Erythroblast (primary cell): ENCODE data around the gene NEGR1.

Experiments
- DNase-seq, 2 experiments: peaks; one replicate each; lab custom pipeline; 2025; lab: John Stamatoyannopoulos, UW
- GATA1 ChIP-seq: IDR thresholded peaks from 2 replicates; pipeline ENCODE4 v1.6.1; 2011; ENCODE audit warnings: low read depth, mild to moderate bottlenecking, control low read depth, low read length, moderate library complexity
- POLR2A ChIP-seq: IDR thresholded peaks from 2 replicates; pipeline ENCODE4 v1.6.1; 2011; ENCODE audit warnings: mild to moderate bottlenecking, low read length

The NEGR1 gene

DNA sequence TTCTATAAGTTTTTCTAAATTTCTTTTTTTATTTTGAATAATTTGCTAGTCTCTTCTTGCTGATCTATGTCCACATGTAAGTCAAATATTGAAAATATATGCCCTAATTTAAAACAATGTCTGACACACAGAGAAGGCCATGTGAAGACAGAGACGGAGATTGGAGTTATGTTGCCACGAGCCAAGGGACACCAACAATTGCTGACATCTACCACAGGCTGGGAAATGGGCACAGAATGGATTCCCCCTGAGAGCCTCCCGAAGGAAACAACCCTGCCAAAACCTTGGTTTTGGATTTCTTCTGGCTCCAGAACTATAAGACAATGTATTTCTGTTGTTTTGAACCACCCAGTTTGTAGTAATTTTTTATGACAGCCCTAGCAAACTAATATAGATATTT is 716.5 kb downstream of the NEGR1 start:
- TF ChIP-seq POLR2A, result no peak
- TF ChIP-seq GATA1, result no peak

DNA sequence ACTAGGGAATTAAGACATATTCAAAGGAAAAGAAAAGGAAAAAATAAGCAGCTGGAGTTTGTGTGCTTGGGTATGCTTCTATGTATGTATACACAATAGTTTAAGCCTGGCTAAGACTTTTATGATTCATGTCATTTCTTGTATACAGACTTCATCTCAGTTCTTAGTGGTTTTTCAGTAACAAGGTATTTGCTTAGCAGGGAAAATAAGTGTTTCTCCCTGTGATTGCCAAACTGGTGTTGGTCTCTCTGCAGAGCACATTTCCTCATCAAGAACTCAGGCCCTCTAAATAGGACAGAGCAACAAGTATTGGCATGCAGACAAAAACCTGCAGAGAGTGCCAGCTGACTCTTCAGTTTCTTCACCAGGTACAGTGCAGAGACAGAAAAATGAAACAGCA is 717.1 kb downstream of the NEGR1 start:
- no peak for TF ChIP-seq GATA1
- TF ChIP-seq POLR2A, result no peak
- no peak for DNase-seq

More for the DNA sequence above, 716.5 kb downstream of the NEGR1 start:
- no peak for DNase-seq

- no peak for TF ChIP-seq POLR2A
- no peak for TF ChIP-seq GATA1
- DNase-seq, result no peak
Measured at GRCh38 chr1:71562298-71562697, 720.0 kb downstream of the NEGR1 start.

- DNase-seq, result no peak
- TF ChIP-seq POLR2A (no peak), GATA1 (no peak)
Measured at GRCh38 chr1:71561729-71562128, 720.6 kb downstream of the NEGR1 start.

GRCh38 chr1:71561206-71561605 is 721.1 kb downstream of the NEGR1 start:
- DNase-seq, result no peak
- no peak for TF ChIP-seq POLR2A
- no peak for TF ChIP-seq GATA1

DNA sequence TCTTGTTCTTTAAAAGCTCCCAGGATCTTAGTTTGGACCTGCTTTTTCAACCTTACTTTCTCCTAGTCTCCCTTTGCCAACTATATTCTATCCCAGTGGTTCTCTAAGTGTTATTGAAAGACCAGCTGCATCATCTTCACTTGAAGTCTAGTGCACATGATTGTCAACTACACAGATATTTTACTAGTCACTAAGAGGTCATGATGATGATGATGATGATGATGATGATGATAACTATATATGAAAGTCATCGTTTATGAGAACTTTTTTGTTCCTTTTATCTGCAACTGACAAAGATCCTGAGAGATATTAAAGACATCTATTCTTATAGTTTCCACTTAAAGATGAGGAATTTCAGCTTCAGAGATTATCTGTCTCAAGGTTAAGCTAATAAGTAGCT is 722.5 kb downstream of the NEGR1 start:
- TF ChIP-seq GATA1 (no peak), POLR2A (no peak)
- DNase-seq, result no peak

- TF ChIP-seq GATA1 (no peak), POLR2A (no peak)
- DNase-seq, result no peak
Measured at GRCh38 chr1:71557138-71557537, 725.2 kb downstream of the NEGR1 start.

DNA sequence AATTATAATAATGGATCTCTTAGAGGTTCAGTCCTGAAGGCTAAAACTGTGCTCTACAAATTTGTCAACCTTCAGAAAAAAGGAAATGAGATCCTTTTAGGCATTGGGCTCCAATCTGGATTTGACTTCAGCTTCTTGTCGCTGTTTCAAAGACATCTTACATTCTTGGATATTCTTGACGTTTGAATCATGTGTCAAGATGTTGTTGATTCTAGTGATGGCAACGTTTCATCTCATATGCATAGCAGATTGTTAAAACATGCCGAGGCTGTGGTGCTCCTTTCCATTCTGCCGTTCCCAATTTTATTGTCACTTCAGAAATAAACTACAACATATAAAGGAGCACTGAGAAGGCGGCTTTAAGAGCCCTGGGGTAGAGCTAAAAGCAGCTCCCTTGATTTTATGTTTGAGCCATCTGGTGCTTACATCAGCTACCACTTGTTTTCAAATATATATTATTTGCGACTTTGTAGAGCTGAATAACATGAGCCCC is 733.9 kb downstream of the NEGR1 start:
- no peak for DNase-seq
- no peak for TF ChIP-seq GATA1
- TF ChIP-seq POLR2A, result no peak

DNA sequence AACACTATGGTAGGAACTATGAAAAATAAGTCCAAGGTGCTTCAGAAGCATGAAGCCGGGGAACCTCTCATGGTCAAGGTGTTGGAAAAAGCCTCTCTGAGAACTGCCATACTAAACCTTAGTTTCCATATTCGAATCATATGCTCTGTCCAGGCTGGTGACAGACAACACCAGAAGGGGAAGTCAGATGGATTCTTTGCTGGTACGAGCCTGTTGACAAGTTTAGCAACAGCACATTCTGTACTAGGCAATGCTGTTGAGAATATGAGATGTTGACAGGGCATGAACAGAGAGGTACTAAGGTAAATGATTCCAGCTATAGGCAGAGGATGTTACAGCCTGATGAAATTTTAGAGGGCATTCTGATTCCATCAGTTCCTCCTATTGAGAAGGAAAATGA is 740.2 kb downstream of the NEGR1 start:
- no peak for TF ChIP-seq POLR2A
- TF ChIP-seq GATA1, result no peak
- no peak for DNase-seq

DNA sequence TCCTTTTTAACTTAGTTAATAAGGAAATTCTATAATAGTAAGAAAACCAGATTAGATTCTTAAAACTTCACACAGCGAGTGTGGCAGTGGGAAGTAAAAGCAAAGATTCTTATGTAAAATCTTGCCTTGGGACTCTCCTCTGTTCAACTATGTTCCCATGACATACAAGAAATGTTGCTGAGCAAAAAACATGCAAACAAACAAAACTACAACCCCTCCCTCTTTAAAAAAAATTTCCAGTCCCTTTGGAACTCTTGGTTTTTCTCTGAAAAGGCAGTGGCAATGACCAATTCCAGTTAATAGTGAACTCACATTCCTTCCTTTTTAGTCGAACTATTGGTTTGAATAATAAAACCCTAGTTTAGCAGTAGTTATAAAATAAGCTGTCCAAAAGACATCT is 748.4 kb downstream of the NEGR1 start:
- TF ChIP-seq POLR2A (no peak), GATA1 (no peak)
- no peak for DNase-seq

GRCh38 chr1:71532343-71532742 is 750.0 kb downstream of the NEGR1 start:
- TF ChIP-seq GATA1 (no peak), POLR2A (no peak)
- no peak for DNase-seq

- no peak for TF ChIP-seq GATA1
- no peak for TF ChIP-seq POLR2A
- no peak for DNase-seq
Measured at GRCh38 chr1:71526824-71527223, 755.5 kb downstream of the NEGR1 start.

DNA sequence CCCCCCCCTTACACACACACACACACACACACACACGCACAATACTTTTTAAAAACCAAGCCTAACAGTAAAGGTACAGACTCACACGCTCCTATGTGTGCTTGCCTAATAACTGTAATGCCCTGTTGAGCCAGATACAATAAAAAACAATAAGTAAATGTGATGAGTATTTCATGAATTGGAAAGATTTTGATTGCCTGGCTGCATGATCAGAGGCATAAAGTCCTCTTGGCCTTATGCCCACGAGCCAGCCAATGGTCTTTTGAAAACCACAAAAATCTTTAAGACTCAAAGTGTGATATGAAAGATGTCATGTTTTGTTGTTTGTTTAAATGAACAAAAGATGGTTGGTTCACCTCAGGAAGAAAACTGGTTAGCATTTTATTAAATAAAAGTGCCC is 759.6 kb downstream of the NEGR1 start:
- TF ChIP-seq GATA1, result no peak
- no peak for TF ChIP-seq POLR2A
- DNase-seq, result no peak

DNA sequence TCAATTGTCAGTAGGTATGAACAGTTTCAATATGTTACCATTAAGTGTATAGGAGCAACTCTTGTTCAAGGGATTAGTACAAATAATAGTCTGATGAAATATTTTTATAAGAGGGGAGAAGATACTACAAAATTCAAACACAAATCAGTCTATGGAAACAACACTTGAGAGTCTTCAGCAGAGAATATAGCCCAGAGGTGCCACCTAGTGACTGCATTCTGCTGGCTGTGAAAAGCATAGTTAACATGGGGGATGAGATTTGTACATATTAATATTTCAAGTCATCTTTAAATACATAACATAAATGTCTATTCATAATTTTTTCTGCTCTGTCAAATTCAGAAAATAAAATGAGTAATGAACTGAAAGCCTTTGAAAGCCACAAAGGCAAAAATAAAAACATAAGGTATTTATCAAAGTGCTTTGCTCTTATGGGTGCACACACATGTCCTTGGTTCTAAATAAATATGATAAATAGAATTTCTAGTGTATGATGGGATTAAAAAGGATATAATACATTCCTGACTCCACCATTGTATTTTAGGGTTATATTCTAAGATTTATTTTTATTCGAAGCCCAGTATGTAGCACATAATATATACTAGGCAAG is 760.6 kb downstream of the NEGR1 start:
- peak in 1 of 2 experiments; percentile 24 for DNase-seq
- TF ChIP-seq POLR2A (no peak), GATA1 (no peak)

DNA sequence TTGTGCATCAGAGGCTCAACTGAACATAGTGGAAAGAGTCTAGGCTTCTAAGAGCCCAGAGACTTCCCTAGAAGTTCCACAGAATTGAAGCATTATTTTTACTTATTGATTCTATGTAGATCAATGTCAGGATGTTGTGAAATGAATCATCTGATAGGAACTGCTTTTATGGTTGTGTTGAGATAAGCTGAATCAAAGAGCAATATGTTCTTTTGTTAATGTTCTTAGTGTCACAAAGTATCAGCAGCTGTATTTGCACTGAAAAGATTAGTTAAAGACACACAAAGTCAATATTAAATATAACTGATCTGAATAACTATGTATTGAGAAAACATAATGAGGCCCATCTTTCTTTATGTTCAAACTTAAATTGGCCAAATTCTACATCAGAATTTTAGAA is 770.8 kb downstream of the NEGR1 start:
- TF ChIP-seq POLR2A (no peak), GATA1 (no peak)
- no peak for DNase-seq

- no peak for DNase-seq
- no peak for TF ChIP-seq POLR2A
- TF ChIP-seq GATA1, result no peak
Measured at GRCh38 chr1:71510725-71511124, 771.6 kb downstream of the NEGR1 start.
